Fibroblast of skin of left biceps (primary cell): Measurements from ENCODE around the gene TCP11.

Experiments
- DNase-seq, 2 experiments: peaks; one replicate each; pipeline ENCODE4 v3.0.0-alpha.2; 2013; ENCODE audit warnings: low read depth in 2 of 2

Gene TCP11

GRCh38 chr6:35173044-35173426 is 31.9 kb upstream of the TCP11 start:
- no peak for DNase-seq

DNA sequence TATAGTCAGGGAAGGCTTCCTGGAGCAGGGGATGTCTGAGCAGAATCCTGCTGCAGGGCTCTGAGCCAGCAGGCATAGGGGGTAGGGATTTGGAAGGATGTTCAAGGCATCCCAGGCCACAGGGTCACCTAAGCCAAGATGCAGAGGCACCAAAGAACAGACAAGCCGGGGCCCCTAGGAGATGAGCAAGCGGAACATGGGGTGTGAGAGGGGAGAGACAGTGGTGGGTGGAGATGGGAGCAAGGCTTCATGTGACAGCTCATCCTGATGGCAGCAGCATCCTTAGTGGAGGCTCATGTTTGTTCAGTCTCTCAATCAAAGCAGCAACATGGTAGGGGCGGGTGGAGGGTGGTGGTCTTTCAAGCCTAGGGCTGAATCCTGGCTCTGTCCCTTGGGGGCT is 29.8 kb upstream of the TCP11 start:
- DNase-seq = no peak

- DNase-seq = no peak
These were observed 29.0 kb upstream of the TCP11 start for GRCh38 chr6:35170166-35170565.

GRCh38 chr6:35168461-35168861 is 27.3 kb upstream of the TCP11 start:
- no peak for DNase-seq

DNA sequence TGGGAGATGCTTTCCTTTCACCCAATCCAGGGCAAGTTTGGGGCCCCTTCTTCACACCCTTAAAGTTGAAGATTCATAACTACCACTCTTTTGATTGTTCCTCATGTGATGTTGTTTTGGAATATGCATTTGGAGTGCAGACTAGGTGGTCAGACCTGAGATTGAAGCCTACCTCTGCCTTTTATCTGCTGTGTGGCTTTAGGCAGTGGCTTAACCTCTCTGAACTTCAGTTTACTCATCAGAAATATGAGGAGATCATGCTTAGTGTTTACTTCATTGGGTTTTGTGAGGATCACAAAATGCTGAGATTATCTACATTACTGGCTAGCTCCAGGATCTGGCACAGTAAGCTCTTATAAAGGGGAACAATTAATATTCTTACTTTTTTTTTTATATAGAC is 26.4 kb upstream of the TCP11 start:
- no peak for DNase-seq

GRCh38 chr6:35166520-35166919 is 25.4 kb upstream of the TCP11 start:
- no peak for DNase-seq

- DNase-seq = no peak
These were observed 25.0 kb upstream of the TCP11 start for GRCh38 chr6:35166116-35166515.

- DNase-seq = no peak
These were observed 24.5 kb upstream of the TCP11 start for GRCh38 chr6:35165630-35166071.

GRCh38 chr6:35164868-35165267 is 23.7 kb upstream of the TCP11 start:
- DNase-seq = no peak

- DNase-seq = no peak
These were observed 23.1 kb upstream of the TCP11 start for GRCh38 chr6:35164277-35164676.

DNA sequence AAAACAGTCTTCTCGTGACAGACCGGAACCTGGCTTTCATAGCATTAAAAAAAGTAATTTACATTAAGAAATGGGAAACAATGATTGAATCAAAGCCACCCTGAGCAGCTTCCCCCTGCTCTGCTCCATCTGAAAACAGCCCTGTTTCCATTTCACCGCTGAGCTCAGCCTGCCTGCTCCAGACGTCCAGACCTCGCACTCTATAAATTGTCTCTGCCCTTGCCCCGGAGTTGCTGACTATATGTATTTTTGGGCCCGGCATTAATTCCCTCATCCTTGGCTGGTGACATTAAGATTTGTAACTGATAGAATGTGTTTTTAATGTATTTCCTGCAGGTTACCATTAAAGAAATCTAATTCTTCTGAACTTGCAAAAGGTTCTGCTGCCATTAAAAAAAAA is 22.7 kb upstream of the TCP11 start:
- no peak for DNase-seq

- DNase-seq = no peak
These were observed 20.9 kb upstream of the TCP11 start for GRCh38 chr6:35161776-35162607.

DNA sequence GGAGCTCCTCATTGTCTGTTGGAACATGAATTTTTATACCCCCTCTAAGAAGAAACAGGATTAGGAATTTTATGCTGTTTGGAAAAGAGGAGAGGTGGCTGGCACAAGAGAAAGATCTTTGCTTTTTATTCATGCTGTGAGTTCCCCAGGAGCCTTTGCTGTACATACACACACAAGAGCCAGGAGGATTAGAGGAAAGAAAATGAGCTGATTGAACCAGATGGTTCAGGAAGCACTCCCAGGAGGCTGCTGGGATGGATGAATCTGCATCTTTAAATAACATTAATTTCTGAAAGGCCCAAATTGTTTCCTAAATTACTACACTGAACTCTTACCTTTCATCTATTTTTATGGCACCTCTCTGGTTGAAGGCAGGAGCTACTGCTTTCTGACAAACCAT is 20.1 kb upstream of the TCP11 start:
- DNase-seq = no peak

DNA sequence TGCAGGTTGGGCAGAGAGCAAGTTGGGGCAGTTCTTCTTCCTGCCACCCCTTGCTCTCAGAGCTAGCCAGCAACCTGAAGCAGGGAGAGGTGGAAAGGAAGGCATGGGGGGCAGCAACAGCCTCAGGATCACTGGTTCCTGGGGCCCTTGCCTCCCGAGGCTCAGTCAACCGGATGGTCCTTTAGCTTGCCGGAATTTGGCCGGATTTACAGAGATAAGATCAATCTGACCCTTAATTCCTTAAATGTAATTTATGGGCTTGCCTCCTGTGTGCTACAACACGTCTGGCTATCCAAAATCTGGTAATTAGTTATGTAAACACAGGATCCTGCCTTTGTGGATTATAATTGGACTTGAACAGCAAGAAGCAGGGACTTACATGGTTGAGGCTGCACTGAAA is 19.5 kb upstream of the TCP11 start:
- no peak for DNase-seq

DNA sequence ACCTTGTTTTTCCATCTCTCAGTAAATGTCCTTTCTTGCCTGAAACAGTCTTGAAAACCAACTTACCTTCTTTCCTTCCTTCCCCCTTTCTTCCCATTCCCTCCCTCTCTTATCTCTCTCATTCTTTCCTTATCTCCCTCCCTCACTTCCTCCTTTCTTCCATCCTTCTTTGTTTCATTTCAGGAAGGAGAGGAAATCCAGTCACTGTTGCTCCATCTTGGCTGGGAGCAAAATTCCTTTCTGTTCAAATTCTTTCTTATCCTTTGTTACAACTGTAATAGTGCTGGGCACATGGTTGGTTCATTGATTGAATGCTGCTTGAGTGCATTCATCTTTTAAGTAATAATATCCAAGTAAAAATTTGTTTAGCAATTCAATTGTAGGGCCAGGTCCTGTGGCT is 17.4 kb upstream of the TCP11 start:
- DNase-seq = no peak

DNA sequence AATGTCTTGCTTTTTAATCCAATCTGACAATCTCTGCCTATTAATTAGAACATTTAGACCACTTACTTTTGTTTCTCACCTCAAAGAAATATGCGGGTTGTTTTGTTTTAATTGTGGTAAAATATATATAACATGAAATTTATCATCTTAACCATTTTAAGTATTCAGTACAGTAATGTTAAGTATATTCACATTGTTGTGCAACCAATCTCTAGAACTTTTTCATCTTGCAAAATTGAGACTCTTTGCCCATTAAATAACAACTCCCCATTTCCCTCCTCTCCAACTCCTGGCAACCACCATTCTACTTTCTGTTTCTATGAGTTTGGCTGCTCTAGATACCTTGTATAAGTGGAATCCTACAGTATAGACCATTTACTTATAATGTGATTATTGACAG is 13.8 kb upstream of the TCP11 start:
- no peak for DNase-seq

- DNase-seq = no peak
These were observed 13.1 kb upstream of the TCP11 start for GRCh38 chr6:35154262-35154661.

DNA sequence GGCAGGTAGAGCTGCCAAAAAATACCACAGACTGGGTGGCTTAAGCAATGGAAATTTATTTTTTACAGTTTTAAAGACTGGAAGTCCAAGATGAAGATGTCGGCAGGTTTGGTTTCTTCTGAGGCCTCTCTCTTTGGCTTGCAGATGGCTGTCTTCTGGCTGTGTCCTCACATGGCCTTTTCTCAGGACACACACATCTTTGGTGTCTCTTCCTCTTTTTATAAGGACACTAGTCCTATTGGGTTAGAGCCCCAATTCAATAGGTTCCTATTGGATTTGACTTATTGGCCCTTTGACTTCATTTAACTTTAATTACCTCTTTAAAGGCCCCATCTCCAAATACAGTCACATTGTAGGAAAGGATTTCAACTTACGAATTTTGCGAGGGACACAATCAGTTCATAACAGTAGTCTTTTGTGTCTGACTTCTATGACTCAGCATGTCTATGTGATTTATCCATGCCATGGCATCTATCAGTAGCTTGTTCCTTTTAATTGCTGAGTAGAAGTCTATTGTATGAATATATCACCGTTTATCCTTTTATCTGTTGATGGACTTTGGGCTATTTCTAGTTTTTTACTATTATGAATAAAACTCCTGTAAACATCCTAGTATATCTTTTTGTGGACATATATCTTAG is 11.0 kb upstream of the TCP11 start:
- DNase-seq = no peak

GRCh38 chr6:35151466-35151865 is 10.3 kb upstream of the TCP11 start:
- no peak for DNase-seq

GRCh38 chr6:35149891-35150566 is 8.9 kb upstream of the TCP11 start:
- DNase-seq = no peak

DNA sequence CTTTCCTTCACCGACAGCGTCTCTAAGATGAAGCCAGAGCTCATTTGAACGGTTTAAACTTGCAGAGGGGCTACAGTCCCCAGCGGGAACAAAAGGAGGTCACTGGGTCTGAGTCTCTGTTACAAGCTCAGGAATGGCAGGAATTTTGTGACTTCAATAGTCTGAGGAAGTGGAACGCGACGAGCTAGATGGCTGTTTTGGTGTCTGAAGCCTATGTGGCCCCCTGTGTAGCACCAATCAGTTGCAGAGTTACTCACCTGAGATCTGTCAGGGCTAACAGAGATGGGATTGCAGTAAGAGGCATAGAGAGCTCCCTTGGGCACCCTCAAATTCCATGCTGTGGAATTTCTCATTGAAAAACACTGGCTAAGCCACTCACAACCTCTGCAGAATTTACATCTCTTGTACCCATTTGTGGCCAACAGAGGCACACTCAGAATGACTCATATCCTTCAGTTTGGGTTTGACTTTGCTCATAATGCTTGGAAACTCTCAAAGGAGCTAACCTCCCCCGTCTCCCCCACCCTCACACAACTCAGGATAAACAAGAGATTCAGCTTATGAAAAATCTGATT is 7.1 kb upstream of the TCP11 start:
- peak in 1 of 2 experiments; percentile 35 for DNase-seq

GRCh38 chr6:35147486-35147885 is 6.3 kb upstream of the TCP11 start:
- no peak for DNase-seq

DNA sequence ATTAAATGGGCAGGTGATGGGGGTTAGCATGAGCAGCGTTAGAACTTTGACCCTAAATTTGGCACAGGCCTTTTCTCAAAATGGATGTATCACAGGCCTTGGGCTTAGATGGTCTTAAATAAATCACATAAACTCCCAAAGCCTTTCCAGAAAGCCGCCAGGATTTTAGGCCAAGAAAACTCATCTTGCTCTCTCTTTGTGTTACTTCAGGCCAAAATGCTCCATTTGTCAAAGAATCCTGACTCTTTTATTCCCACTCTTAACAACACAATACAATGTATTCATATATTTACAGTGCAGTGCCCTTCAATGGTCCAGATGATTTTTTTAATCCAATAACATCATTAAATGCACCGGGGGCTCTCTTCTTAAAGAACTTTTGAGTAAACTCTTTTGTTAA is 5.9 kb upstream of the TCP11 start:
- no peak for DNase-seq
